ENCODE results near the gene CAP2.

Gene CAP2

DNA sequence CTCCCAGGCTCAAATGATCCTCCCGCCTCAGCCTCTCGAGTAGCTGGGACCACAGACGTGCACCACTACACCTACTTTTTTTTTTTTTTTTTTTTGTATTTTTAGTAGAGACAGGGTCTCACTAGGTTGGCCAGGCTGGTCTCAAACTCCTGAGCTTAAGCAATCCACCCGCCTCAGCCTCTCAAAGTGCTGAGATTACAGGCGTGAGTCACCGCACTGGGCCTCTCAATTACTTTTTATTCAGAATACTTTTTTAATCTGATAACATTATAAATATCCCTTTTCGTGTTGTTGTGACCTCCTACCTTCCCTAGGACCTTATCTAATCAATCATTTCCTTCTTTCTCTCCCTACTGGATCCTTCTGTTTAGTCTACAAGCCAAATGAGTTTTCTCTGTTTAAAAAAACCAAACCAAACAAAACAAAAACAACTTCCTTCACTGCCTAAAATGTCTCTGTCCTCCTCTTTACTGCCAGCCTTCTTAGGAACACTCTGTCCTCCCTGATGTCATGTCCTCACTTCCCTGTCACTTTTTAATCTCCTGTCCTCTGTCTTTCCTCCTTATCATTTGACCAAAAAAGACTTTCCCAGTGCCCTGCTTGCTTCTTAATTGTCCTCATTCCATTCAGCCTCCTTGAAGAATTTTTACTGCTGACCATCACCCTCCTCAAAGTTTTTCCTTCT, 85.0 kb downstream of the CAP2 start:
- DNase-seq, result no peak

- no peak for DNase-seq
These were observed 85.6 kb downstream of the CAP2 start for GRCh38 chr6:17478946-17479345.

DNA sequence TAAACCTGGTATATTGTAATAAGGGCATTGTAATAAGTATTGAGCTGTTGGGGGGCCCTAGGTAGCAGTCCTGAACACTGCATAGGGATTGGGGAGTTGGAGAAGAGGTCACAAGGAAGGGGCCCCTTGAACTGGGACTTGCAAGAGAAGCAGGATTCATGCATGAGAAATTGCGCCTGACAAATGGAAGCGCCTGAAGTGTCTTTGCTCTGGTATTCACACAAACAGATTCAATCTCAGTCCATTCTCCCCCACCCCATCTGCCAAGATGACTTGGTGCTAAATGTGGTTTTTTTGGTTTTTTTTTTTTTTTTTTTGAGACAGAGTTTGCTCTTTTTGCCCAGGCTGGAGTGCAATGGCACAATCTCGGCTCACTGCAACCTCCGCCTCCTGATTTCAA, 87.1 kb downstream of the CAP2 start:
- no peak for DNase-seq

DNA sequence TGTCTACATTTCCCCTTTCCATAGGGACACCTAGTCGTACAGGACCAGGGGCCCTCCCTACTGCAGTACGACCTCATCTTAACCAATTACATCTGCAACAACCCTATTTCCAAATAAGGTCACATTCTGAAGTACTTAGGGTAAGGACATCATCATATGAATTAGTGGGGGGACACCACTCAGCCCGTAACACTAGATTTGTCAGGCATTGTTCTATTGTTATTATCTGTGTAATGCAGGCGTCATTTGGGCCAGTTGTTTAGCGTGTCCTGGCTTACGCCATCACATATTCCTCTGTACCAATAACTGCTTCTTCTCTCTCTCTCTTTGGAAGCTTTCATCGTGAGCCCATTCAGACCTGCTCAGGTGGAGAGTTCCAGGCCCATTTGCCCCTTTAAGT, 89.3 kb downstream of the CAP2 start:
- no peak for DNase-seq

- no peak for DNase-seq
These were observed 90.1 kb downstream of the CAP2 start for GRCh38 chr6:17483391-17484016.

GRCh38 chr6:17484201-17484849, 90.9 kb downstream of the CAP2 start:
- DNase-seq, result no peak

DNA sequence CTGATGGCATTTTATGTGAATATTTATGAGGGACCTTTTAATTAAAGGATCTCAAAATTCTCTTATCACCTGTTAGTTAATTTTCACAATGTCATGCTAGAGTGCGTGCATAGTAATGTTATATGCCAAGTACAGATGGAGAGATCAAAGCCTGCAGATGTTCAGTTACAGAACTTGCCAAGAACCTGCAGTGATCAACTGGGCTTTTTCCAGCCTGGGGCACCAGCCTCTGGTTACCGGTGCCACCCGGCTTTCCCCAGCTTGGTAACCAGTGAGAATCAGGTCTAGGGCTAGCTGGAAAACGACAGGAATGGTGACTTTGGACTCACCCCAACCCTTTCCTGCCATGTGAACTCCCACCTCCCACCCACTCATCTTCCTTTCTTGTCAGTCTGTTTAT, 91.8 kb downstream of the CAP2 start:
- DNase-seq, result no peak

- DNase-seq, result no peak
These were observed 92.6 kb downstream of the CAP2 start for GRCh38 chr6:17485946-17486345.

DNA sequence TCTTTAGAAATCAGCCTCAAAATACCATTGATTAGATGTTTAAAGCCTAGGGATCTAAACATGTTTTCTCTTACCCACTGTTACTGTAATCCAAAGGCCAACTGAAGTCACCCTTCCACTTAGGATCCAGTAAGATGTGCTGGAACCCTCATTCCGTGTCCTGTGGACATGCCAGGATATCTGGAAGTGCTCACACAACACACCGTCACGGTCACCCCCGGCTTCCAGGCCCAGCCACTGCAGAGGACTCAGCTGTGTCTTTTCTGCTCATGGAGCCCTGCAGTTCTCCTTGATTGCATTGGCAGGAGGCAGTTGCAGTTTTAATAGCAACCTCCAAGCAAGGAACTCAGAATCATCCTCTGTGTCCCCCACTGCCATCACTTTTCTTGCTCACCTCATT, 93.3 kb downstream of the CAP2 start:
- no peak for DNase-seq

DNA sequence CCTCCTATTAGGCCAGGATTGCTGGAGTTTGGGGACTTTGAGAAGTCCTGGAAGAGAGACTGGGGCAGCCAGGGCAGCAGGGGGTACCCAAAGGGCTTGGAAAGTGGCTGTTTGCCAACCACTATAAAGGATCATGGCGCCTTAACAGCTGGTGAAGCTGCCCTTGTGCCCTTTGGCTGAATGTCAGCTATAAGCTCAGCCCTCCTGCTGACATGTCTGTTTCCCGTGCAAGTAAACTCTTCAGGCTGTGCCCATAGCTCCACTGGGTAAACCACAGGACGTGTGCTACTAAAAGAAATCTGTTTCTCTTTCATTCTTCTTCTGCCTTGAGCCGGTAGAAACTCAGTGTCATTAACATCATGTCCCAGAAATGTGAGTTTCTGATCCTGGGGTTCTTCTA, 97.3 kb downstream of the CAP2 start:
- no peak for DNase-seq

DNA sequence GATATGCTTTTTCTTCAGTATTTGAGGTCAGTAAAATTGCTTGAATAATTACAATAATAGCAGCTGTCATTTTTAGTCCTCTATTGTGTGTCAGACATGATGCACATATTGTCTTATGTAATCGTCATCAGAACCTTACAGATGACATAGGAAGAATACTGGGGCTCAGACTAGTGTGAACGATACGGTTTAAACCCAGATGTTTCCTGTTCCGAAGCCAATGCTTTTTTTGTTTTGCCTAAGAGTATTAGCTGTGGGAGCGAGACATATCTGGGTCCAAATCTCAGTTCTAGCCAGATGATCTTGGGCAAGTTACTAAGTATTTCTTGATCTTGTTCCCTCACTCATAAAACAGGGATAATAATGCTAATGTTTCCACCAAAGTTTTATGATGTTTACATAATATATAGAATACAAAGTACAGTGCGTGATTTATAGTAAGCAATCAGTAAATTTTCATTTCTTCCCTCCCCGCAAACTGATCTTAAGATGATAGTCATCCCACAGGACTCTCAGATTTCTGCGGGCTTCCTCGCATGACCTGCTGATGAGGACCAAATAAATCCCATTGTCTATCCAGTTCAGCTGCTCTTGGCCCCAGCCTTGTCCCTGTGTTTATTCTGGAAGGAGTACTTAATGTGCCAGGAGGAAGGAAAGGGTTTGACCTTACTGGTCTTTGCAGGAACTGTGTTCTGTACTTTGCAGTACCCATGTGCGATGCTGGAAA, 98.2 kb downstream of the CAP2 start:
- DNase-seq, result no peak

- DNase-seq, result no peak
These were observed 99.0 kb downstream of the CAP2 start for GRCh38 chr6:17492350-17492749.

- no peak for DNase-seq
These were observed 99.9 kb downstream of the CAP2 start for GRCh38 chr6:17493286-17493685.

GRCh38 chr6:17494177-17494576, 100.8 kb downstream of the CAP2 start:
- DNase-seq, result no peak

DNA sequence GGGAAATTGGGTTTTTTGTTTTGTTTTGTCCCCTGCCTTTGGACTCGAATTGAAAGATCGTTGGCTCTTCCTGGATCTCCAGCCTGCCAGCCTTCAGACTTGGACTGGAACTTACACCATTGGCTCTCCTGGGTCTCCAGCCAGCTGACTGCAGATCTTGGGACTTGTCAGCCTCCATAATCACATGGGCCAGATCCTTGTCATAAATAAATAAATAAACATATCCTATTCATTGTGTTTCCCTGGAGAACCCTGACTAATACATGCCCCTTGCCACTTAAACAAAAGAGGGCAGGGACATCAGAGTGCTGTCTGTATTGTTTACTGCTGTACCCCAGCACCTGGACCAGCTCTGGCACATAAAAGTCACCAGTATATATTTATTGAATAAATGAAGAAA, 101.5 kb downstream of the CAP2 start:
- no peak for DNase-seq

DNA sequence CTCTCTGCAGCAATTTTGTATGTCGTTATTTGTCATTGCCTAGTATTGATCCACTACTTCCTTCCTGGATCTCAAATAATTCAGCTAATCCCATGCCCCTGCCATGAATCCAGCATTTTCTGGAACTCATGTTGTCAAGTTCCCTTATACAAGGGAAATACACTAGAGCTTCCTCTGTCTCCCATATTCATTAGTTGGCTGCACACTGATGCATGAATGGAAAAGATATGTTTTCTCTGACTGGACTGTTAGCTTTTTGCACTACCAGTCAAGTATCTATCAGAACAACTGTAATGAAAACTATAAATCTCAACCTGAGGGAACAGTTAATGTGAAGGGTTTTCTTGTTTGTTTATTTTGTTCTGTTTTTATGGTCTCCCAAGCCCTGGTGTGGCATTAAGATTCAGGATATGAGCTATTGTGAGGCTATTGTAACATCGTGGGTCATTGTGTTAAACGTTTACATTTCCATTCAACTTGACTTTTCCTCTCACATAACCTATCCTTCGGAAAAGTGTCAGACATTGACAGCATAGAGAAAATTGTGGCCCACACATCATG, 104.2 kb downstream of the CAP2 start:
- no peak for DNase-seq

- no peak for DNase-seq
These were observed 108.0 kb downstream of the CAP2 start for GRCh38 chr6:17501442-17501841.

- DNase-seq, result no peak
These were observed 108.7 kb downstream of the CAP2 start for GRCh38 chr6:17501982-17502704.

GRCh38 chr6:17503051-17503450, 109.7 kb downstream of the CAP2 start:
- DNase-seq, result no peak

DNA sequence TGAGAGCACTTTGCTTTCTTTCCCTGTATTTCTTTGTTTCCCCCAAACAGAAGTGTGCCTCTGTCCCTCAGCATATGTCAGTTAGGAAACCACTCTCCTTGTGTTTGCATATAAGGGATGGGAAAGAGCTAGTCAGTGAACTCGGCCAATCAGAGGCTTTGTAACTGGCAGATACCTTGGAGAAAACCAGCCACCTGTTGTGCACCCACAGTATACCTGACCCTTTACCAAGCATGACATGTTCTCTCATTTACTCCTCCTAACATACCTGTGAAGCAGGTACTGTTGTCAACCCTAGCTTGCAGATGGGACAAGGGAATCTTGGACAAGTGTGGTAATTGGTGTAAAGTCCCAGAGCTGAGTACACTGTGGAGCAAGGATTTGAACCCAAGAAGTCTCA, 110.6 kb downstream of the CAP2 start:
- DNase-seq, result no peak

DNA sequence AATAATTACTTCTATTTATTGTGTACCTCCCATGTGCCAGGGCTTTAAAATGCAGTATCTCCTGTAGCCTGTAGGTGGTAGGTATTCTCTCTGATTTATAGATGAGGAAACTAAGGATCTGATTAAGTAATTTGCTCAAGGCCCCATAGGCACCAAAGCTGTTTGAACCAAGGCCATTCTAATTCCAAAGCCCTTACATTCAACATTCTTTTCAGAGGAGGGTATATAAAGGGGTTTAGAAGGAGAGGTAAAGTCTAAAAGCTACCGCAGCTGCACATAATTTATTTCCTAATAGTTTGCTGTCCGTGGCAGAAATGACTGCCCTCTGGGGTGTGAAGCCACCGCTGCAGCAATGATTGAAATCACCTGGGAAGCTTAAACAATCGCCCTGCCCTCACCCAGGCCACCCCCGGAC, 111.7 kb downstream of the CAP2 start:
- DNase-seq, result no peak

- no peak for DNase-seq
These were observed 112.4 kb downstream of the CAP2 start for GRCh38 chr6:17505767-17506280.

GRCh38 chr6:17506531-17506930, 113.1 kb downstream of the CAP2 start:
- no peak for DNase-seq

Measured in activated naive CD4-positive, alpha-beta T cell (primary cell).